GM21381 (cell line): ENCODE data around the gene KLHL5.
A peak's percentile ranks its signal among the peaks of the same experiment; 100 is the strongest.

Experiments
- ATAC-seq: cut with Tn5 transposase; IDR thresholded peaks from one replicate; pipeline ENCODE4 v1.9.1; 2021; ENCODE audit warnings: mild to moderate bottlenecking, moderate library complexity; ENCODE audit not compliant: unreplicated experiment

Gene KLHL5

DNA sequence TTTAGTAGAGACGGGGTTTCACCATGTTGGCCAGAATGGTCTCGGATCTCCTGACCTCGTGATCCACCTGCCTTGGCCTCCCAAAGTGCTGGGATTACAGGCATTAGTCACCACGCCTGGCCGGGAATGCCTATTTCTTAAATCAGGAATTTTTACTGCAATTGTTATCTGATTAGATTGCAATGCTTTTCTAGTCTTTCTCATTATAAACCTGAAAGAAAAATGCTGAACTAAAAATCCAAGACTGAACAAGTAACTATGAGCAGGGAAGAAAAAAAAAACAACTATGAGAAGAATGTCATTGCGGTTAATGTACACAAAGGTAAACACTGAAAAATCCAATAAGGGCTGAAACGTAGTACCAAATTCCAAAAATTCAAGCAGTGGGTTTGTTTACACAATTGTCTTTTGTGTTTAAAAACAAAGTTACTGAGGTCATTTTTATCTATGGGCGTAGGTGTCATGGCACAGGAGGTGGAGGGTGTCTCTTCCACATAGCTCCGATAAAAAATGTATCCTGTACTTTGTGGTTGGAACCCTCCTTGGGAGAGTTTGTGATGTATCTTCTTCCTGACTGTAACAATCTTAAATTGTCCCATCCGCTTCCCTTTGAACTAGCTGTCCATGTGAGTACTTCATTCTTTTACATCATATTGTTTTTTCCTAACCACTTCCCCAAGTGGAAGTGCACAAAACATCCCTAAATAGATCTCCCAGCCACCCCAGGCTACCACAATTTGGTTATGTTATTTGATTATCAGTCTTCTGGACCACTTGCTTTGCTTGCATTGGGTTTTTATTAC lies 18.8 kb upstream of the KLHL5 start:
- ATAC-seq, result no peak

DNA sequence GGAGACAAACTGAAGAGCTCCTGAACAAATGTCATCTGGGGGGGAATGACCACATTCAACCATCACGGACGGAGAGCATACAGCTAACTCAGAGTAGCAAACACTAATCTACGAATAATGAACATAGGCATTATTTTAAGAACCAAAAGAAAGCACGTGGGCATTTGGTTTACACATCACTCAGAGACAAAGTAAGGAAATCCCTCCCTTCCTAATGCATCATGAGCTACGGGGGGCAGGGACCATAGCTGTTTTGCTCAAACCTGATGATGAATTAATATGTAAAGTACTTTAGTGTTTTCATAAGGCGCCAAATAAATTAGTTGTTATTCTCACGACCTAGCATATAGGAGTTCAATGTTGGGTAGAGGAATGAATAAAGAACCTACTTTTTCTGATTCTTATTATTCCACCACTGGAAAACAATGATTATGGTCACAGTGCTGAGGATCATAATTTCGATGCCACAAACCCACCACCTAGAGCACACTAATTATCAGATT lies 18.1 kb upstream of the KLHL5 start:
- ATAC-seq, result no peak

DNA sequence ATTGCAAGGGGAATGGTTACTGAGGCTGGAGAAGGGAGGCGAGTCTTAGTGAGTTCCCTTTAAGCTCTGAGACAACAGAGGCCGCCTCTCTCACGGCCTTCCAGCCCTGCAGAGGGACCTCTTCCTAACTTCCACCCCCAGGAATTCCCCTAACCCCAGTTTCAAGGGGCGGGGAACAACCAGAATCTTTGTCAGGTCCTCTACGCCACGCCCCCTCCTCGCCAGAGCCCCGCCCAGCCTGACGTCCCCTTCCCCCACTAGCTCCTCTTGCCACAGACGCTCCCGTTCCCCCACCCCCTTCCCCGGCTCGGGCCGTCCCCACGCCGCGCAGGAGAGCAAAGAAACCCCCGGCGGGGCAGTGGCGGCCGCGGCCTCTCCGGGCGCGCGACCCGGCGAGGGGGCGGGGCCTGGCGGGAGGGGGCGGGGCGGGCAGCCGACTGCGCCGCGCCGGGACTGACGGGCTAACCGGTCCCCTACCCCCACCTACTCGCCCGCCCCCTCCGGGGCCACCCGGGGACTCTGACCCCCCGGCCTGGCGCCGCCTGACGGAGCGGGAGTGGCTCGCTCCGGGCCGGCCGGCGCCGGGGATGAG lies 17.6 kb upstream of the KLHL5 start:
- ATAC-seq, result peak; percentile 72

DNA sequence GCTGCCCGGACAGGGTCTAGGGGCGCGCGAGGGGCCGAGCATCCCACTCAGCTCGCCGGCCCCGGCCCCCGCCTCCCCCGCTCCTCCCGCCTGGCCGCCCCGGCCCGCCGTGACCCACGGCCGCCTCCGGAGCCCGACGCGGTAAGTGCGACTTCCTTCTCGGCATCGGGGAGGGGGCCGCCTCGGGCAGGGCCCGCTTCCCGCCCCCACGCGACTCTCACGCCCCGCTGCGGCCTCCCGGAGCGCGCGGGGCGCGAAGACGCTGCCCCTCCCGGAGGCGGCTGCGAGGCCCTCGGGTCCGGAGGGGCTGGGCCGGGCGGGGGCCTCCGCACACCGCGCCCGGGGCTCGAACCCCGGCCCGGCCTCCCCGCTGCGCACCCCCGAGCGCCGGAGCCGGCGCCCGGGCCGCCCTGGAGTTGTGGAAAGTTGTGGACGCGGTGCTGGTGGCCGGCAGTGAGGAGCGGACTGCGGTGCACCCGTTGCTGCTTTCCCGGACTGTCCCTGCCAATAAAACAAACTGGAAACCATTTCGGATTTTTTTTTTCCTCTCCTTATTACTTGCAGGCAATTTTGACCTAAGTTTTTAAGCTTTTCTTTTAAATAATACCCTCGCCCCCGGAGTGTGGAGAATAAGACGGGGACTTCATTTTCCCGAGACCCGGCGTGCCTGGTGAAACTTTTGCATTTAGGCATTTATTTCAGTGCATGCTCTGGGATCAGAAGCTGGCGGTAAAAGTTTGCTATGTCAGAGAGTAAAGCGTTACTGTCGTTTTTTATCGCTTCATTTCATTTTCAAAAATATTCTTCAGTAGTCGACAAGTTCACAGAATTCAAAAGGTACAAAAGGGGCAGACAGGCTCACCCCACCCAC lies 16.8 kb upstream of the KLHL5 start:
- ATAC-seq, result no peak

DNA sequence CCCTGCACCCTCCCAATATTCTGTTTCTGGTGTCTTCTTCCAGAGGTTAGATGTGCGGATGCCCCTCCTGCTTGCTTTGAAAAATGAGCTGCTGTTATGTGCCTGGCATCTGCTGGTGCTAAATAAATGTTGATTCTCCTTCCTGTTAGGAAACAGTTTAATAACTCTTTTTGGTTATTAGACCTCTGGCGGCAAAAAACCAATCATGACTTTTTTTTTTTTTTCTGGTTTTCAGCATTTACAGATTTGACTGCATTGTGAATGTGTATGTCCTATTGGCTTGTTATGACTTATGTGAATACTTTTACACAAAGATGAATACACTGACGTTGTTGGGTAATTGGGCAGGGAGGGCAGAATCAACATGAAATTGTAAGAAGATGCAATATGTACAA lies 16.2 kb upstream of the KLHL5 start:
- ATAC-seq, result no peak

DNA sequence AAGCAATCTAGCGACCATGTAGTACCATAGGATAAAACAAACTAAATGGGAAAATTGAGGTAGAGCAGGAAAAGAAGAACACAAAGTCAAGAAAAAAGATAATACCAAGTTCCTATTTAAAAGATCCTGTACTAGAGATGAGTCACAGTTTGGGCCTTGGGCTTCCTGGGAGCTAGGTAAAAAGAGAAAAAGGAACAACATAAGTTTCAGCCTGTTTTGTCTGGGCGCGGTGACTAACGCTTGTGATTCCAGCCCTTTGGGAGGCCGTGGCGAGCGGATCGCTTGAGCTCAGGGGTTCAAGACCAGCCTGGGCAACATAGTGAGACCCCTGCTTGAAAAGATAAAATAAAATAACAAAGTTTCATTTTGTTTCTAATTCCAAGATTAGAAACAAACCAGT lies 15.8 kb upstream of the KLHL5 start:
- no peak for ATAC-seq

DNA sequence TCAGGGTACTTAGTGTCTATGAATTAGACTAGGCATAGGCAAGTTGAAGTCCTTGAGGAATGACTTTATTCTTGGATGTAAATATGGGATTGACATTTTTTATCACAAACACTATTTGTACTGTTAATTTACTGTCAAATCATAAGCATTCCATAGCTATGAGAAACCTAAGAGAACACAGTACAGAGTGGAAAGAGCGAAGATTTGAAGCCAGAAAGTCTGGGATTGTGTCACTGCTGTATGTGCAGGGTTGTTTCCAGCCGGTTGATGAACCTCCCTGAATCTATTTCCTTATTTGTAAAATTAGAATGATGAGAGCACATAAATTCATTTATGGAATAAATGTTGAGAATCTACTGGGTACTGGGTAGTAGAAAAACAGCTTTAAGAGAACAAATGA lies 14.4 kb upstream of the KLHL5 start:
- ATAC-seq, result no peak

DNA sequence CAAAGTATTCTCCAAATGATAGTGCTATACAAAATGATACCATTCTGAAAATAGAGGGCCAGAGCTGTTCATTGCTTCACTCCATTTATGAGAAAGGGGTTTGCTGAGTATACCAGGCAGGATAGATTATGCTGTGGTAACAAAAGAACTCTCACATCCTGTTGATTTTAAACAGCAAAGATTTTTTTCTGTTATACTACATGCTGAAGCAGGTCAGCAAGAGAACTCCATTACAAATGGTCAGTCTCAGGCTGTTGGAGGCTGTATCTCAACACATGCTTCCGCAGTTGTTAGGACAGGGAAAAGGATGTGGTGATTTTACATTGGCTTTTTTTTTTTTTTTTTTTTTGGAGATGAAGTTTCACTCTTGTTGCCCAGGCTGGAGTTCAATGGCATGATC lies 13.7 kb upstream of the KLHL5 start:
- no peak for ATAC-seq

DNA sequence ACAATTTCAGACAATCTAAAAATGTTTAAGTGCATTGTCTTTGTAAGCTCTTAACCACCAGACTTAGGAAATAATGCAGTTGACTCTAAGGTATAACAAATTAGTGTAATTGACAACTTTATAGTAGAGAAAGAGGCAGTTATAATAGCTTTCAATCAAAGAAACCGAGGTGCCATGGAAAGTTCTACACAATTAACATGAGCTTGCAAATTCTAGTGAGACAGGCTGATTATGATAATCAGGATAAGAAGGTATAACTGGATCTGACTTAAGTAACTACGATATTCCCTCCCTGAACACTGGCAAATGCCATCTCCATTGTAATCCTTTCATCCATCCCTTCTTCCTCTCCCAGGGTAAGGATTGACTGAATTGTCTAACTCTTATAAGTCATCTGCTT lies 11.4 kb upstream of the KLHL5 start:
- no peak for ATAC-seq

DNA sequence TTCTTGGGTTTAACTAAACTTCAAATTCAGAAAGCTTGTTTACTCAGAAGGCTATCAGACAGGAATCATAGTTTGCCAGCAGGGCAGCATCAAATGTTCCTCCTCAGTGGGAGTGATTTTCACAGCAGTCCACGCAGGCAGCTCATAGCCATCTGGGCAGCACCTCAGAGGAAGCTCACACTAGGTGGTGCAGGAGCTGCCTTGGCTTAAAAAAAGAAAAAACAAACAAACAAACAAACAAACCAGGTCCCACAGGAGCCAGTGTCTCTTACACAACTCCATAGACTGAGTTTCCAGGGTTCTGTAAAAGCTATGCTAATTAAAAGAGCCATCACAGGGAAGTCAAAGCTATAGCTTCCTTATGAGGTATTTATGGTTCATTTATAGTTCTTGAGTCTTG lies 10.5 kb upstream of the KLHL5 start:
- ATAC-seq, result no peak

DNA sequence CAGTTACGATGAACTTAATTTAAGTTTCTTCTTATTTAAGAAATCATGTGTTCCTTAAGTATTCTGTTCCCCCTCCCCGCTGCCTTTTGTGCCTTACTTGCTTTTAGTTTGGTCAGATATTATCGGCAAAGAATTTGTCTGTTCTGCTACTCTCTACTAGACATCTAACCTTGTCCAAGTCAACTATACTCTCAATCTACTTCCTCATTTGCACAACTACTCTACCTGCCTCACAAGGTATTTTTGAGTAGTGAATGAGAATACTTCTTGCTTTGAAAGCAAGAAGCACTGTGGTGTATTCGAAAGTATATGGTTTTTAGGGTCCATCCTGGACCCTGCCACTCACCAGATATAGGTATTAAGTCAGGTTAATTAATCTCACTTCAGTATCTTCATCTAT lies 8.0 kb upstream of the KLHL5 start:
- no peak for ATAC-seq

DNA sequence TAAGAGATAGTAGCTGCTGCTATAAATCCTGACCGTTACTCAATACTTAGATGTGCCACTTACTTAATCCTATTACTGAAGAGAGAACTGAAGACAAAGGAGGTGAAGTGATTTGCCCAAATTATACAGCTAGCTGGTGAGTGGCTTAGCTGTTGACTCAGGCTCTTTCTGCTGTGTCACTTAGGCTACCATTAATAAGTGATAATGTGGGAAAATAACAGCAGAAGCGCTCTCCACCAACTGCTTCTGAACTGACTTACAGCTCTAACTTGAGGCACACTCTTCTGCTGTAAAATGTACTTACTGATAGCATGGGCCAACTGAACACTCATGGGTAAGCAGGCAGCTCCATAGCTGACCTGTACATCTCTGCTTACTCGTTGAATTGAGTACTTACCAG lies 7.5 kb upstream of the KLHL5 start:
- no peak for ATAC-seq

DNA sequence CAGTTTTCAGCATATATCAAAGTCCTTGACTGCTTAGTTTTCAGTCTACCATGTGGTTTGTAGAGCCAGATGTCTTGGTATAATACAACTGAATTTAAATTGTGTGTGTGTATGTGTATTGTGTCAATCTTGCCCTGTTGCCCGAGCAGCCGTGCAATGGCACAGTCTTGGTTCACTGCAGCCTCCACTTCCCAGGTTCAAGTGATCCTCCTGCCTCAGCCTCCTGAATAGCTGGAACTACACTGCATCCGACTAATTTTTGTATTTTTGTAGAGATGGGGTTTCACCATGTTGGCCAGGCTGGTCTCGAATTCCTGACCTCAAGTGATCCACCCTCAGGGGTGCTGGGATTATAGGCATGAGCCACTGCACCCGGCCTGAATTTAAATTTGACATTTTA lies 6.0 kb upstream of the KLHL5 start:
- no peak for ATAC-seq

DNA sequence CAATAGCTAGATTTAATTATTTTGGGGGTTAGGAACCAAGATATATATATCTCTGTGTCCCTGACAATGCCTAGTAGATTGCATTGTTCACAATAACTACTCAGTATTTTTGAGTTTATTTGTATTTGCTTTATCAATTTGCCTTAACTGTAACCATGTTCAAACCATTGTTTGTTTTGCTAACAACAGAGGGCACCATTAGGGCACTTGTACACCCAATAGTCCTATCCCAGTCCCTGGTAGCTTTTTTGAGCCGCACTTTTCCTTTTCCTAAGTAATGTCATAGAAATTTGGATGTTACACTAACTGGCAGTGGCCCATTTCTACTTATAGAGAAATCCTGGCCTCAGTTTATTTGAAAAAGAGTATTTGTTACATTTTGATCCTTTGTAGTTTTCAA lies 575 bp upstream of the KLHL5 start:
- no peak for ATAC-seq

DNA sequence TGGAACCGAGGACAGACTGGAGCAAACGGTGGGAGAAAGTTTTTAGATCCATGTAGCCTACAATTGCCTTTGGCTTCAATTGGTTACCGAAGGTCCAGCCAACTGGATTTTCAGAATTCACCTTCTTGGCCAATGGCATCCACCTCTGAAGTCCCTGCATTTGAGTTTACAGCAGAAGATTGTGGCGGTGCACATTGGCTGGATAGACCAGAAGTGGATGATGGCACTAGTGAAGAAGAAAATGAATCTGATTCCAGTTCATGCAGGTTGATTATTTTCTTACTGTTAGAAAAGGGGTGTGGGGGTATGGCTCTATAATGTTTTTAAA lies 702 bp downstream of the KLHL5 start:
- ATAC-seq, result no peak

DNA sequence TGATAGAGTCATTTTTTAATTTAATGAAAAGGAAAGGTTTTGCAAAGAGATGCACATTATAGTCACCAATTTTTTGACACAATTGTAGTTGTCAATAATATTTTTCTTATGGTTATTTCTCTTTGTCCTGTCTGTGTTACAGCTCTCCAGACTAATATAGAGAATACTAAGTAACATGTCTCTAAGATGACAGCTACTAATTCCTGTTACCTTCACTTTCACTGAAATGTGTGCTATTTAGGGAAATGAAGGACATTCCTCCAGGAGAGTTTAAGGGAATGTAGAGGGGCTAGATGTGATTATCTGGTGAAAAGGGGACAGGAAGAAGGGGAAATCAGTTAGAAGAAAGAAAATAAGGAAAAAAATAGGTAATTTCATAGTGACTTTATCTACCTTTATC lies 1.4 kb downstream of the KLHL5 start:
- ATAC-seq, result no peak

DNA sequence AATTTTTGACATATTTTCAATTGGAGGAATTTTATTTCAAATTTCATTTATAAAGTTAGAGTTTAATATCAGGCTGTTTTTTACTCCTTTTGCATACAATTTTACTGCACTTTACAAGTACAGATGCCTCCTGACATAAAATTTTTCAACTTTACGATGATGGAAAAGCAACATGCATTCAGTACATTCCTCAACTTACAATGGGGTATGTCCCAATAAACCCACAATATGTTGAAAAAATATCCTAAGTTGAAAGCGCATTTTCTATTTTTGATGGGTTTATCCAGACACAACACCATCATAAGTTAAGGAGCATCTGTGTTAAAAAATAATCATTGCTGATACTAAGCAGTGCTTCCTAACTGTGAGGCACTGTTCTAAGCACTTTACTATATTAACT lies 4.3 kb downstream of the KLHL5 start:
- no peak for ATAC-seq

DNA sequence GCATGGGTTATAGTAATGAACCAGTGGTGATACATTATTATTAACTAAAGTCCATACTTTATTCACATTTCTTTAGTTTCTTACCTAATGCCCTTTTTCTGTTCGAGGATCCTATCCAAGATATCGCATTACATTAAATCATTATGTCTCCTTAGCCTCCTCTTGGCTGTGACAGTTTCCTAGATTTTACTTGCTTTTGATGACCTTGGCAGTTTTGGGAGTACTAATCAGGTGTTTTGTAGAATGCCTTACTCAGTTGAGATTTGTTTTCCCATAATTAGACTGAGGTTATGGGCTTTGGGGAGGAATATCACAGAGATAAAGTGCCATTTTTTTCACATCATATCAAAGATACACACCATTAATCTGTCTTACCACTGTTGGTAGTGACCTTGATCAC lies 5.0 kb downstream of the KLHL5 start:
- ATAC-seq, result no peak

DNA sequence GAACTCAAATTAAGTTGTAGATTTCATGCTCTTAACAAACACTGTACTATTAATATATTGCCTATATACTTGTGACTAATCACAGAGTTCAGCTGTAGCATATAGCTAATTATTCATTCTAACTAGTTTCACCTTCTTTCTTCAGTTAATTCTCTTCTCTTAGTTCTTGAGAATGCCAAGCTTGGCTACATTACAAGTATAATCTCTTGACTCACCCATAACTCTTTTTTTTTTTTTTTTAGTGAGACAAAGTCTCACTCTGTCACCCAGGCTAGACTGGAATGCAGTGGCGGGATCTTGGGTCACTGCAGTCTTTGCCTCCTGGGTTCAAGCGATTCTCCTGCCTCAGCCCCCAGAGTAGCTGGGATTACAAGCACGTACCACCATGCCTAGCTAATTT lies 5.4 kb downstream of the KLHL5 start:
- ATAC-seq, result no peak

DNA sequence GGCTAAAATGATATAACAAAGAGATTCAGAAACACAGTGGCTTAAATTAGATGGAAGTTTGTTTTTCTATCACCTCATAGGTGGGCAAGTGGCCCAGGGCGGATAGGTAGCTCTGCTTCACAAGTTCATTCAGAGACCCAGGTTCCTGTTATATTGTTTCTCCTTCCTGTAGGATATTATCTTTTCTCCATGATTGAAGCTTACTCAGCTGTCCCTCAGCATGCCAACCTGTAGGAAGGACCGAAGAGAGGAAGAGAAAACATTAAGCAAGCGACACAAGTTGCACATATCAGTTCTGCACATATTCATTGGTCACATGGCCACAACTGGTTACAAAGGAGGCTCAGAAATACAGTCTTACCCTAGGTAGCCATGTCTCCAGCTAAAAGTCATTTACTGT lies 6.9 kb downstream of the KLHL5 start:
- ATAC-seq, result no peak

DNA sequence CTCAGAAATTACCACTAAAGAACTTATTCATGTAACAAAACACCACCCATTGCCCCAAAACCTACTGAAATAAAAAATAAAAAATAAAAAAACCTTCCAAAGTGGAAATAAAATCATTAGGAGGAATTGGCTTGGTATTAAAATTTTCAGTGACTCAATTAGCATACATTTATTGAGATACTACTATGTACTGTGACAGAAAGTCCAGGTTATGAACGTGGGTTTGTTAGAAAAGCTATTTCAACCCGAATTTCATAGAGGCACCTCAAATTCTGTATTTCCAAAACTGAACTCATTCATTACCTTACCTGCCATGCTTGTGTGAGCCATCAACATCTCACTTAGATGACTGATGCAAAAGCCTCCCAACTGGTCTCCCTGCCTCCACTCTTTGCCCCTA lies 16.8 kb downstream of the KLHL5 start:
- no peak for ATAC-seq

DNA sequence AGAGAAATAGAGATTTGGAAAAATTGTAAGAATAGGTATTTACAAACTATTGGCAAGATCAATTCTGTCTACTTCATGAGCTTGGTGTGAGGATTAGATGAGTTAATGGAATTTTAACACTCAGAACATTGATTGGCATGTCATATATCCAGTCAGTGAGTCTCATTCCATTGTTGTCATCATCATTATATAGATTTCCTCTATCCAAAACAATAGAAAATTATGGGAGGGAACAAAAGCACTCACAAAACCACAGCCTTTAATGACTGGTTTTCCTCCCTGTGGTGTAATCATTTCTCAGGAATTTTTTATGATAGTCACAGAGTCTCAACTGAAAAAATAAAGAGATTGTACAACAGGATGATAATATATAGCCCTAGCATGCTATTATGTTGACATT lies 21.1 kb downstream of the KLHL5 start:
- no peak for ATAC-seq
